OCI-LY3 (cell line): ENCODE results near the gene CAVIN2.

Experiments
- EZH2phosphoT487 ChIP-seq: fragments of 200-600 bp; shearing (Covaris generic); IDR thresholded peaks from 2 replicates; pipeline ENCODE4 v1.6.1; 2018; ENCODE audit warnings: antibody characterized with exemption, mixed run types, low read depth
- TF ChIP-seq, protein P1 (sequence below): fragments of 200-600, 300-600 bp; sonication (generic); IDR thresholded peaks from 2 replicates; pipeline ENCODE4 v1.5.1; 2014; ENCODE audit warnings: antibody characterized with exemption, low read length, low read depth

DNA sequence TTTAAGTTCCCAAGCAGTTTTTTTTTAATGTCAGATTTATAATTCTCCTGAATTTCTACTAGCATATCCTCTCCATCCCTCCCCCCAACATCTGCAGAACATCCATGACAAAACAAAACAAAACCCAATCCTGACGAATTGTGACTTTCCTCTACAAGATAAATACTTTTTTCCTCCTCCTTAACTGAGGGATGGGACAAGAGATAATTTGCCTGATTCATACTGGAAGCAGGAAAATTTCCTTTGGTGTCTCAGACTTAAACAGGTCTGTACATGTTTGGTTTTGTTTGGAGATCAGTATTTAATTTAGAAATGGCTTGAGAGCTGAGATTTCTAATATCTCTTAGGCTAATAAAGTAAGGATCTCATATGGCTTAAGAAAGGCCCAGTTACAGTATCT, 2.2 kb downstream of the CAVIN2 start:
- TF ChIP-seq, protein P1, sequence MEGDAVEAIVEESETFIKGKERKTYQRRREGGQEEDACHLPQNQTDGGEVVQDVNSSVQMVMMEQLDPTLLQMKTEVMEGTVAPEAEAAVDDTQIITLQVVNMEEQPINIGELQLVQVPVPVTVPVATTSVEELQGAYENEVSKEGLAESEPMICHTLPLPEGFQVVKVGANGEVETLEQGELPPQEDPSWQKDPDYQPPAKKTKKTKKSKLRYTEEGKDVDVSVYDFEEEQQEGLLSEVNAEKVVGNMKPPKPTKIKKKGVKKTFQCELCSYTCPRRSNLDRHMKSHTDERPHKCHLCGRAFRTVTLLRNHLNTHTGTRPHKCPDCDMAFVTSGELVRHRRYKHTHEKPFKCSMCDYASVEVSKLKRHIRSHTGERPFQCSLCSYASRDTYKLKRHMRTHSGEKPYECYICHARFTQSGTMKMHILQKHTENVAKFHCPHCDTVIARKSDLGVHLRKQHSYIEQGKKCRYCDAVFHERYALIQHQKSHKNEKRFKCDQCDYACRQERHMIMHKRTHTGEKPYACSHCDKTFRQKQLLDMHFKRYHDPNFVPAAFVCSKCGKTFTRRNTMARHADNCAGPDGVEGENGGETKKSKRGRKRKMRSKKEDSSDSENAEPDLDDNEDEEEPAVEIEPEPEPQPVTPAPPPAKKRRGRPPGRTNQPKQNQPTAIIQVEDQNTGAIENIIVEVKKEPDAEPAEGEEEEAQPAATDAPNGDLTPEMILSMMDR = no peak
- TF ChIP-seq EZH2phosphoT487 = no peak
